Upper lobe of left lung (tissue), 4 donors: ENCODE results near the gene PLG.

ENCODE experiments used
- POLR2A ChIP-seq, 4 donors: fragments of 450-650 bp; IDR thresholded peaks; one replicate each; pipeline ENCODE4 v1.5.1; 2016 to 2017; ENCODE audit warnings: antibody characterized with exemption in 4 of 4, mild to moderate bottlenecking in 2 of 4
- POLR2AphosphoS5 ChIP-seq, 2 donors: sonication (generic); formaldehyde crosslinking; IDR thresholded peaks; one replicate each; pipeline ENCODE4 v1.5.1; 2017; ENCODE audit warnings: antibody characterized with exemption in 2 of 2
- TF ChIP-seq, protein P1 (sequence below), 6 experiments: fragments of 450-650 bp in 4 of 6; fragments of 200-600 bp in 2 of 6; sonication (generic) in 2 of 6; IDR thresholded peaks; one replicate each; pipeline ENCODE4 v1.5.1; 2016 to 2019; ENCODE audit warnings: antibody characterized with exemption in 6 of 6

DNA sequence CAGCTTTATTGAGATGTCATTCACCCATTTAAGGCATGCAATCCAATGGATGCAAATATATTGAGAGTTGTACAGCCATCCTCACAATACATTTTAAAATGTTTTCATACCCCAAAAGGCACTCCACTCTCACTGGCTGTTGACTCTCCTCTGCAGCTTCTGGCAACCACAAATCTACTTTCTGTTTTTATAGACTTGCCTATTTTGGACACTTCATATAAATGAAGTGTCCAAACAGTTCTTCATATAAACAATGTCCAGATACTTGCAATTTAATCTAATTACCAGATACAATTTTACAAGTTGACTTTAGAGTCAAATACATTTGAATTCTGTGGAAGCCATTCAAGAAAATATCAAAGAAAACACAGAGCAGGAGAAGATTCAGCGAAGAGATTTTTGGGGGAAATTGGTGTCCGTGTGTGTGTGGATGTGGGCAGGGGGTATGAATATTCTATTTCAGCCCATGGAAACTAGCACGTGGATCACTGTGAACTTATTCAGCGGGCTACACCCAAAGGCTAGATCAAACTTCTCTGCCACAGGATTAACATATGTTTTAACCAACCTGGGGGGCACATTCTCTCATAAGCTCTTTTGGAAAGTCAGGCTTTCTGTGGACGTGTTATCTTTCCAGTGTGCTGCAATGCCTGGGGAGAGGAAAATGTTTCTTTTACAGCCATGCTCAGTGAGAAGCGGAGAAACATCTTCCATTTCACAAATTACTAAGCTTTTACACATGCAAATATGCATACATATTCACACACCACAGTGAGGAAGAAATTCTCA is 73.9 kb downstream of the PLG start:
- TF ChIP-seq, protein P1, sequence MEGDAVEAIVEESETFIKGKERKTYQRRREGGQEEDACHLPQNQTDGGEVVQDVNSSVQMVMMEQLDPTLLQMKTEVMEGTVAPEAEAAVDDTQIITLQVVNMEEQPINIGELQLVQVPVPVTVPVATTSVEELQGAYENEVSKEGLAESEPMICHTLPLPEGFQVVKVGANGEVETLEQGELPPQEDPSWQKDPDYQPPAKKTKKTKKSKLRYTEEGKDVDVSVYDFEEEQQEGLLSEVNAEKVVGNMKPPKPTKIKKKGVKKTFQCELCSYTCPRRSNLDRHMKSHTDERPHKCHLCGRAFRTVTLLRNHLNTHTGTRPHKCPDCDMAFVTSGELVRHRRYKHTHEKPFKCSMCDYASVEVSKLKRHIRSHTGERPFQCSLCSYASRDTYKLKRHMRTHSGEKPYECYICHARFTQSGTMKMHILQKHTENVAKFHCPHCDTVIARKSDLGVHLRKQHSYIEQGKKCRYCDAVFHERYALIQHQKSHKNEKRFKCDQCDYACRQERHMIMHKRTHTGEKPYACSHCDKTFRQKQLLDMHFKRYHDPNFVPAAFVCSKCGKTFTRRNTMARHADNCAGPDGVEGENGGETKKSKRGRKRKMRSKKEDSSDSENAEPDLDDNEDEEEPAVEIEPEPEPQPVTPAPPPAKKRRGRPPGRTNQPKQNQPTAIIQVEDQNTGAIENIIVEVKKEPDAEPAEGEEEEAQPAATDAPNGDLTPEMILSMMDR (IDR thresholded peaks at IDR 0.05), result no peak
- TF ChIP-seq POLR2AphosphoS5 (IDR thresholded peaks at IDR 0.05), result no peak
- no peak for TF ChIP-seq POLR2A (IDR thresholded peaks at IDR 0.05)
